NT2/D1 (cell line): ENCODE results near the gene SVOP.

Source experiments
- SUZ12 ChIP-seq: IDR thresholded peaks from 2 replicates; pipeline ENCODE4 v1.6.1; 2011; ENCODE audit not compliant: insufficient read length, insufficient read depth; ENCODE audit errors: extremely low read depth
- YY1 ChIP-seq: IDR thresholded peaks from 2 replicates; pipeline ENCODE4 v1.6.1; 2011; ENCODE audit not compliant: insufficient read length, insufficient read depth
- ZNF274 ChIP-seq: IDR thresholded peaks from 2 replicates; pipeline ENCODE4 v1.6.1; 2011; ENCODE audit warnings: mild to moderate bottlenecking, low read depth, low read length

- TF ChIP-seq YY1 = no peak
- TF ChIP-seq ZNF274 = no peak
- no peak for TF ChIP-seq SUZ12
These were observed 45.0 kb upstream of the SVOP start for GRCh38 chr12:109065853-109066193.
